Activated gamma-delta T cell treated with Interleukin-2 at 50 U/mL for 16 hours (primary cell): Measurements from ENCODE around the gene PIK3C3.

Experiments
- DNase-seq: peaks from one replicate; pipeline ENCODE4 v3.0.0-alpha.2; 2020

The PIK3C3 gene

DNA sequence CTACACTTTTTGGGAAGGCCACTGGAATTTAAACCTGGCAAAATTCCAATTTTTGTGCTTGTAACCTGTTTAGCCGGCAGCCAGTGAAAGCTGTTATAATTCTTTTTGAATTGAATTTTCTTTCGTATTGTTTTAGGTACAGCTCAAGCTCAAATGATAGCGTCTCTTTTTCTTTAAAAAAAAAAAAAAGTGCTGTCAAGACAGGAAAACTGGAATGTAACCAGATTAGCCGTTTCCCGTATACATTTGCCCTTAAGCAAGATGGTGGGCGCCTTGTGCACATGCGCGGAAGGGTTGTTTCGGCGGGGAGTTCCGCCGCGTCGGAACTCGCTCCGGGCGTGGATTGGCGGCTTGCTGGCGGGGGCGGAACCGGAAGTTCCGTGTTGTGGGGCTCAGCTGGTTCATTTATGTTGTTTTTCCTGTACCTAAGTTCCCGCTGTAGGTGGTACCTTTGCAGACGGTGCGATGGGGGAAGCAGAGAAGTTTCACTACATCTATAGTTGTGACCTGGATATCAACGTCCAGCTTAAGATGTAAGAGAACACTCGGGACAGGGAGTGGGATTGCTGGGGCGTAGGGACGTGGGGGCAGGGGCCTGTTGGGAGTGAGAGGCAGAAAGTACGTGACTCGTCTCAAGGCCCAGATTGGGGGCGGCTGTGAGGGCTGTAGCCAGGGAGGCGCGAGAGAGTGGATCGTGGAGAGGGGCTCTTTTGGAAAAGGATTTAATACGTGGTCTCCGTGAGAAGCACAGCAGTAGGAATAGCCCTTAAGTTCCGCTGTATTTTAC, at the start of gene PIK3C3:
PIK3C3 (plus strand) TSS at position 408 of the 787 bp plus-strand sequence; CDS start at position 466, 58 bp downstream.
- peak; percentile 97 for DNase-seq

DNA sequence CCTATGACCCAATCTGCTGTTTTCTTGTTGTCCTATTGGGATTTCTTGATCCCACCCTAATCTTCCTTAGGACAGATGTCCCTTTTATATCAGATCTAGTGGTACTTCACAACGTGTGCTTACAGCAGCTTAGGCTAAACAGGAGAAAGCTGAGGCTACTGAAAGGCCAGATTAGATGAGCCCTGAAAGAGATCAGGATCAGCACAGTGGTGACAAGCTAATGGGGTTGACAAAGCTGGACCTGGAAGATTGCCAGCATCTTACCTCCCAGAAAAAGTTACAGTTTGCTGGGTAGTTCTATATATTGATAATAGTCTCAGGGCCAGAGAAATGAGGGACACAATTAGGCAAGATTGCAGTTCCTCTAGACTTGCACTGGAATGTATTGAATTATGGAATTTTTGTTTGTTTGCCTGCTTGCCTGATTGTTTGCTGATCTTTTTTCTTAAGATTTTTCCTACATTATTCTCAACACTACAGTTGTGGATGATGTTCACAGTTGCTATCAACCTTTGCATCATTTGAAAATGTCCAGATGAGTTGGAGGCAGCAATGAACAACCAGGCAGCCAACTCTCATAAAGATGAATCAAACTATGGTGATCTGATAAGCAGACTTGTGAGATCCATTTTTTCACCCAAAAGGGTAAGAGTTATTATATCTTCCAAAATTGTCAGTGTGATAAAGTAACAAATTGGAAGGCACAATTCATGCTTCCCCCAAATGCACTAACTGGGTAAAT, 49.1 kb upstream of the PIK3C3 start:
- DNase-seq = no peak

DNA sequence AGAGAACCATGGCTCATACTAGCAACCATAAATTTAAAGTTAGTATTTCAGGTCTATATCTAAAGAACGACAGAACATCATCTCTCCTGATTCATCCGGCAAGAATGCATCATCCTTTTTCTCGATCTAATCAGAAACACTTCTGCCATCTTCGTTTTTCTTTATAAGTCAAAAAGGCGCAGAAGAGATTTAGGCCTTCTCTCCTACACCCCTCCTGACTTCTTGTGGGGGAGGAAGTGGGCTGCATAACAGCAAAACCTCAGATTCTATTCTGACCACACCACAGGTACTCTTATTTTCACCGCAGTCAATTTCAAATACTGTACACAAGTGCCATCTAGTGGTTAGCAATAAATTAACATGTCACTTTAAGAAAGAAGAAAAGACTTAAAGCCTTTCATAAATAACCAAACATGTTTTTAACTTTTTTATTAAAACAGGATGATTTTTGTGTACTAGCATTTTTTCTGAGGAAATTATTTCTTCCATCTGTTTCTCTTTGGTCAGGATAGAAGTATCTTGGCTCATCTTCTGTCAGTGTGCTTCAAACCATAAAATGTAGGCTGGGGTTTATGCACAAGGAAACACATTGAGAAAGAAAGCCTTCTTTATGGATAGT, 48.4 kb upstream of the PIK3C3 start:
- DNase-seq = peak; percentile 11

DNA sequence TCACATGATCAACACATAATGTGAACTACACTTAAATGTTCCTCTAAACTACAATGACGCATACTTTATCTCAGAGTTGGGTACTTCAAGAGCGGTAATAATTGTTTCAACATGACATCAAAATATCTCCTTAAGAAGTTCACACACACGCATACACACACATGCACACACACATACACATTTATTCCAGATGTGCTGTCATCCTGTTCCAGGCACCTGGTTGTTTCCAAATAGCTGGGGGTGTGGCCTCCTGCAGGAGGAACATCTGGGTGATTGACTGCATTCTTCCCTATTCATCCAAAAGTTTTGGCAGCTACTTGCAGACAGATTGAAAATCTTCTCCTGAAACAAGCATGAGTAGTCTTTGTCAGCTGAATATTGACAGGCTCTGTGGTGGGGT, 37.9 kb upstream of the PIK3C3 start:
- no peak for DNase-seq

DNA sequence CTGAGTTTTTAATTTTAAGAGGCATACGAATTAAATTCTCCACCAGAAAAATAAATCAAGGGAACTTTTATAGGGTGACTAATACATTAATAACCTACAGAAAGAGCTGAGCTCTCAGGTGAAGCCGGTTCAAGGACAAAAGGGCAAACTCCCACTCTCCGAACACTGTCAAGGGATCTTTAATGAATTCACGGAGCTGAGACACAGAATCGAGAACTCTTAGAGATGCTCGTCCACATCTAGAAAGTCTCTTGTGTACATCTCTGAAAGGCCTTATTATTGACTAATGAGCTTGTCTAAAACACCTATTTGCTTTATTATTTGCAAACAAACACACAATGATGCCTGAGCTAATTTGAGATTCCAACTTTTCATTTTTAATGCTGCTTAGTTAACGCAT, 33.3 kb upstream of the PIK3C3 start:
- DNase-seq = no peak

DNA sequence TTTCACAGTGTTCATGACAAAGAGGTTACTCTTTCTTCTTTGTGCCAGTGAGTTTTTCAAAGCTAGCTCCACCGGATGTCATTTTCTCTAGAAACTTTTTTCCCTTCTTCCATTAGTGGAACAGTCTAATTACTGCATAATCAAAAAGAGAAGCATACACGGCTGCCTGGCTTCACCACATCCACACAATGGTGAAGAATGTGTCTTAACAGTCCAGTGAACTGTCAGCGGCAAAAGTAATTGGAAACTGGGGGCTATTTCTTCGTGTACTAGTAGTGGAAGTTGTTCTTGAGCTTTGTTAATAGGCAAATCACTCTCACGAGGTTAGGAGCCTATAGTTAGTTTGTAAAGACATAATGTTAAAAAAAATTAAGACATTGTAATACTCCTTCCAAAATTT, 32.9 kb upstream of the PIK3C3 start:
- DNase-seq = no peak

DNA sequence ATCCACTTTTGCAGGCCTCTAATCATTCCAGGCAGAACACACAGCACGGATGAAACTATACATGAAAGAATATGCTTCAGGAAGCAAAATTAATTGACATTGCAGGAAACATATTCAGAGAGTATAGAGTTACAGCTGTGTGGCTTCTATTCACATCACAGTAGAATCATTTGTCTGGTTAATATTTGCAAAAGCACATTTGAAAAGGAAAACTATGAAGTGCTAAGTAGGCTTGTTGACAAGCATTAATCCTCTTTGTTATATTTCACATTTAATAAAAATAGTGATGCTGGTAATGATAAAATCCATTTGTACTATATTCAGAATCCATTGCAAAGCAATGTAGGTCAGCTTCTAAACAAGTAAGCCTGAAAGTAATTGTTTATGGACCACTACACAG, 32.2 kb upstream of the PIK3C3 start:
- no peak for DNase-seq

DNA sequence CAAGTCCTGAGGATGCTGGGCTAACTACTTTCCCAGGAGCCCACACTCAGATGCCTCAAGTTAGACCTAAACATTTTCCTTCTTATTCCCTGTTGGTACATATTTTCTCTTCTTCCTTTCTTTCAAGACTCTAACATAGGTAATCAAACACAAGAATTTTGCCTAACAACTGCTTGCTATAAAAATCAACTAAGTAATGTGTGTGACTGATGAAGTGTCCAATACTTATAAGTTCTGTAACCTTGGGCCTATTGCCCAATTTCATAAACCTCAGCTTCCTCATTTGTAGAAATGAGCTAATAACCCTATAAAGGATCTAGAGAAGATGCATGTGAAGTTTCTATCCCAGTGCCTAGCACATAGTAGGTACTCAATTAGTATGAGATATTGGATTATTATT, 31.6 kb upstream of the PIK3C3 start:
- no peak for DNase-seq

DNA sequence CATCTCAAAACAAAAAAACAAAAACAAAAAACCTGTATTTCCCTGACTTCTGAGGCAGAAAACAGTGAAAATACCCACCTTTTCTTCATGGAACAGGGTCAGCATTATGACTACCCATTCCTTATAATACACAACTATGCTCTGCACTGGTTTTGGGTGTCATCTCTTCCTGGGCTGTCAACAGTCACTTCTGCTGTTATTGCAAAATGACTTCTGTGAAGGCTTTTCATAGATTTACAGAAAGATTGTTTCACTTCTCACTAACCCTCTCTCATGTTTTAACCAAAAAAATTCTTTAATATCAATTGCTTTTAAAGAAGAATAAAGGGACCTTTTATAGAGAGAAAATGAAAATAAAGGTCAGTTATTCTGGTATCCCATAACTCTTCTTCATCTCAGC, 26.5 kb upstream of the PIK3C3 start:
- no peak for DNase-seq

DNA sequence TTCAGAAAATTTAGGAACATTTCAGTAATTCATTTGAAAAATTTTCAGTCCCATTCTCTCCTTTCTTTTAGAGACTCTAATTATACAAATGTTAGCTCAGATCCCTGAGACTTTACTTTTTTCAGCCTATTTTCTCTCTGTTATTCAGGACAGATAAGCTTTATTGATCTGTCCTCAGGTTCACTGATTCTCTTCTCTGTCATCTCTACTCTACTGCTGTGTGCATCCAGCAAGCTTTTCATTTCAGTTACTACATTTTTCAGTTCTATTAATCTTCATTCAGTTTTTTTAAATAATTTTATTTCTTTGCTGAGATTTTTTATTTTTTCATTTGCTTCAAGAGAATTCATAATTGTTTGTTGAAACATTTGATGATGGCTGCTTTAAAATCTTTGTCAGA, 22.1 kb upstream of the PIK3C3 start:
- DNase-seq = no peak

DNA sequence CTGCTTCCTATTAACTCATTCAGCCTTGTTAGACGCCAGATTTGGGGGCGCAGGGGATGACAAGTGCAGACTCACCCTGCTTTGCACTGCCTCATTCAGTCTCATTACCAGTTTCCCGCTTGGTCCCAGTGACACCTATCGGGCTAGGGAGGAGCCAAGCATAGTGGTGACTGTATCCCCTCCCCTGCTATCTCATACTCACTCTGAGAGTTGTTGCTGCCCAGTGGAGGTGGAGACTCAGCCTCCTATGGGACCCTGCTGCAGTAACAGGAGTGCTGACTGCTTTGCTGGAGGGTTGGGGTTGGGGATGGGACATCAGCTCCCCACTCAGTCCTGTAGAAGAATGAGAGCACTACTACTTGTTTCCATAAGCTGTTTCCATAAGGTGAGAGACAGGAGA, 21.3 kb upstream of the PIK3C3 start:
- DNase-seq = no peak

DNA sequence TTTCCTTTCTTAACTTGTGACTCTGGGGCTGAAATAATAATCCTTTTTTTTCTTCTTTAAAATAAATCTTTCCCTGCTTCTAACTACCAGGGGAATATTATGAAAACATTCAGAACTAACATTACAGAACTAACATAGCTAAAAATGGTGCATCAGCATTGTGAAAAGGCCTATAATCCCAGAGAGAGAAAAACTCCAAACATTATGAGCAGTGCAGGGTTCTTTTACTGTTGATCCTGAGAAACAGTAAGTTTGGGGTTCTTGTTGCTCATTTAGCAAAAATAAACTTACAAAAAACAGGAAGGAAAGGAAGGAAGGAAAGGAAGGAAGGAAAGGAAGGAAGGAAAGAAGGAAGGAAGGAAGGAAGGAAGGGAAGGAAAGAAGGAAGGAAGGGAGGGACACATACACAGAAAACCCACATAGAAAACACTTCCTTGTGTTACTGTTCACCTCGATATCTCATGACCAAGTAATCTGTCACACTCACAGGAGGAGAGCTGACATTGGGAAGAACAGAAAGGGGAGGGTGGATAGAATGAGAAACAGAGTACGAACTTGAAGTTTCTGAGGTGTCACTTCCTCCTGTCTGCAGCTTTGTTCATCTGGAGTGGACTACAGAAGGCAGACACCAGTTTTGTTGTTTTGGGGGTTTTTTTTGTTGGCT, 18.4 kb upstream of the PIK3C3 start:
- DNase-seq = no peak

DNA sequence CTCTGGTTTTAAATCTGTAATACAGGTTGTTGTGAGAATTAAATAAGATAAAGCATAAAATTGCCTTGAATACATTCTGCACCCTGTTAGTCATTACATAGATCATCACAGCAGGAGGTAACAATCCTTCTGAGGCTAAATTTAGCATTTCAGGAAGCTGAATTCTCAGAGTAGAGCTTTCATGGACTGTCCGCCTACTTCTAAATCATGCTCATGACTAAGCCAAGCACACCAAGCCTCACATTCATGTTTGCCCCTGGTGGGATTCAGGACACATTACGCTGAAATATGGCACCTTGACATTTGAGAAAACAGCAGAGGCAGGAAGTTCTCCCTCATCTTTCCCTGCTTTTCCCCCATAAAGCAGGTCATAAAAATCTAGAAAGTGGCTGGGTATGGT, 16.6 kb upstream of the PIK3C3 start:
- DNase-seq = no peak

DNA sequence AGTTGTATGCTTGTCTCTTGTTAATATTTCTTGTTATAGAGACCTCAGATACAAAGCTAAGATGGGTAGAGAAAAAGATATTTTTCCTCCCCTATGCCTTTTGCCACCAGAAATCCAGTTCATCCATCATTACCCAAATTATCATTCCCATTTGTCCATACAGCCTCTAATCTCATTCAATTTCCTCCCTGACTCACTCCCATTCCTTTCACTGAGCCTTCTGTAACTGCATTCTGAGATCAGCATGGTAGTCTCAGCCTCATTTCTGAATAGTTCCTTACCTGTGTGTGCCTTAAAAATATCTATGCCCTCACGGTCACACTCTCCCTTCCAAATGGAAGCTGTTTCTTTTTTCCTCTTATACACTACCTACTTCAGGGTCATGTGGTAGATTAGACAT, 15.7 kb upstream of the PIK3C3 start:
- no peak for DNase-seq

DNA sequence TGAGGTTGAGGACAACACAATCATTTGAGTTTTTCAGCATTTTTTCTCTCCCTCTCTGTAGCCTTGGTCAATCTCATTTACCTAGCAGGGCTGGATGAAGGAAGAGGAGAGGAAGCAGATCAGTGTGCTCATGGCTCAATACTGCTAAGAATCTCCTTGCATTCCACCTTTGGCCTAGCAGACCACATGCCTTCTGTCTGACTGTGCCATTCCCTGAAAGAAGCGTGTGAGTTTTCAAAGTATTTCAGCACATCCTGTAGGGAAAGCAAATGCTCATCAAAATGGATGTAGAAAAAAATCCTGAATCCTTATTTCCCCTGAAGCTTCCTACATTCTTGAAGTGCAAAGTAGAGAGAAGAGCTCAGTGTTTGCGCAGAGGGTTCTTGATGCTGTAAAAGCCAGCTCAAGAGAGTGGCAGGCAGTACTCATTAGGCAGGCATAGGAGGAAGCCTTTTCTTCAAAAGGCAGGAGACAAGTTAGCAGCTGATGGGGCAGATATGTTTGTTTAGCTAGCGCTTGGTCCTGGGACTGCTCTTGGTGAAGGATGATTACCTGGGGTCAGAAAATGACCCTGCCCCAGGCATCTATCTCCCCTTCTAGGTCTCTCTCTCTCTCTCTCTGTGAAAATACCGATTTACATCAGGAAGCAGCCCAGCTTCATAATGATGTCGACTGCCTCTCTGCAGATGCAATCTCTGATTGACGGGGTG, 14.4 kb upstream of the PIK3C3 start:
- DNase-seq = no peak

DNA sequence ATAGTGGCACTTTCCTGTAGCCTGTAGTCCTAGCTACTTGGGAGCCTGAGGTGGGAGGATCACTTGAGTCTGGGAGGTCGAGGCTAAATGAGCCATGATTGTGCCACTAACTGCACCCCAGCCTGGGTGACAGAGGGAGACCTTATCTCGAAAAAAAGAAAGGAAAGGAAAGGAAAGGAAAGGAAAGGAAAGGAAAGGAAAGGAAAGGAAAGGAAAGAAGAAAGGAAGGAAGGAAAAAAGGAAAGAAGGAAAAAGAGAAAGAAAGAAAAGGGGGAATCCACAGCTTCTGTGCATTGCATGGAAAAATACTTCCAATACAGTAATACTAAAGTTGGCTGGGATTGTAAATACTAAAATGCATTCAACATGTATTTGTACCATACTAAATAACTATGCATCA, 12.8 kb upstream of the PIK3C3 start:
- DNase-seq = no peak

DNA sequence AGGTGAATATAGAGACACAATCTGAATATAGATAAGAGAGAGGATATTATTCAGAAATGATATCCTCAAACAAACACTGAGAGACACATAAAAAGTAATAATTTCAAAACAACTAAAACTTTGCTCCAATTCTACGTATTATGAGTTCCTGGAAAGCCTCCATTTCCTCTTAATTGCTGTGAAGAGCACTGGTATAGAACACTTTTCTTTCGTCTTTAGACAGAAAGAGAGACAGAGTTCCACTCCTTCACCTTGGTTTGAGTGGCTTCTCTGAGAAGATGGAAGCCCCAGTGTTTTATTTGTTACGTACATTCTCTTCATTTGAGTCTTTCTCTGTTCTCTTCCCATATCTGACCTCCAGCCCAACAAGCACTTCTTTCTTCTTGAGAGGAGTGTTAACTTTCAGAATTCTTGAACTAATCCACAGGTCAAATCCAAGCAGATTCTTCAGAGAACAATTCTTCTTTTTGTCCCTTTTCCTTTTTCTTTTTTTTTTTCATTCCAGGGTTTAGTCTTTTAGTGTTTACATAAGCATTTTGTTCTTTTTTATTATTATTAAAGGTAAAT, 6.4 kb upstream of the PIK3C3 start:
- no peak for DNase-seq

DNA sequence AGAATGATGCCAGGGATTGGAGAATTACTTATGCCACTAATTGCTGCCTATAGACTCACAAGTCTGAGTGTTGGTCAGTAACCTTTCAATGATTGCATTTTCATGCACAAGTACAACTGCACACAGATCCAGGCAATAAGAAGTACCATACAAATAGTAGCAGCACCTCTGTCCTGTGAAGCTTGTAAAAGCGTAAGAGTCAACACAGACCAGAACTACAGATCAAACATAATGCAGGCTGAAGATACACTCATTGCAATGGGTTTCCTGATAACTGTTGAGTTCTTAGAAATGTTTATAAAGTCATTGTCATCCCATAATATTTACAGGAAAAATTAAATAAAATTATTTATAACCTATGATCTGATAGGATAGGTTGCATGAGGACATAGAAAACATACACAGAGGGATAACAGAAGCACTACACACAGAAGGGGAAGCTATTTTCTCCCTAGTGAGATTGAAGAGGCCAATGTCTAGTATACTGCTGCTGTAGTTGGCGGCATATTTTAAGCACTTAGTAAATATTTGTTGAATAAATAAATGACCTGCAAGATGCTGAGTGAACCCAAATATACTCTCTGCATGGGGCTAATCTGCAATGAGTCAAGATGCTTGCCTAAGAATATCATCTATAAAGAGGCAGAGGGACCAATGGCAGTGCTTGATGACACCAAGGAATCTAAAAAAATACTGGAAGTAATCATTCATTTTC, 5.7 kb upstream of the PIK3C3 start:
- no peak for DNase-seq

DNA sequence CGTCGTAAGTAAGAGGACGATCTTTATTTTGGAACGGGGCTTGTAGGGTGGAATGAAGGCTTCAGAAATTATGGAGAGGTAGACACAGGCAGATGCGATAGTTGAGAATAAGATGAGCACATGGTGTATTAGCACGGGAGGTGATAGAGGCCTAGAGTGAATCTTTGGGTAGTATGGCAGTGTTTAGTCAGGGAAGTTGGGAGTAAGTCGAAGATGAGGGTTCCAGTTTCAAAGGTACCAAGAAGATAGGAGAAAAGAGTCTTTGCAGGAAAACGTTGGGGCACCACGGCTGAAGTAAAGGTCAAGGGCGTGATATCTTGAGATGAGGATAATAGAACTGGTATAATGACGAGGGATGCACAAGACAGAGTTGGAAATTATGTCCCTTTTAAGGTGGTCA, 654 bp downstream of the PIK3C3 start:
- no peak for DNase-seq

DNA sequence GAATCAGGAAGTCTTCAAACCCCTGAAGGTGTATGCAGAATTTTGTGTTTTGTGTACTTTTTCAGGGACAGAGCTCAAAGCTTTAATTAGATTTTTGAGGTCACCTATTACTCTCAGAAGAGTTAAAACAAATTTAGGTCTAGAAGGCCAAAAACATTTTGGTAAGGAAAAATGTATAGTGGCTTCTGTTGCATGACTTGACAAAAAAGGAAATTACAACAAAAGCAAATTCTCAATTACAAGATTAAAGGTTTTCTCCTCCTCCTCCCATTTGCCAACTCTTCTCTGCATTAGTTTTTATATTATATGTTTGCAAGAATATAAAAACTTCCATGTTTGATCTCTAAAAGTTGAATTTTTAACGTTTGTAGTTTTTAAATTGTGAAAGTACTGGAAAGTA, 4.0 kb downstream of the PIK3C3 start:
- no peak for DNase-seq

DNA sequence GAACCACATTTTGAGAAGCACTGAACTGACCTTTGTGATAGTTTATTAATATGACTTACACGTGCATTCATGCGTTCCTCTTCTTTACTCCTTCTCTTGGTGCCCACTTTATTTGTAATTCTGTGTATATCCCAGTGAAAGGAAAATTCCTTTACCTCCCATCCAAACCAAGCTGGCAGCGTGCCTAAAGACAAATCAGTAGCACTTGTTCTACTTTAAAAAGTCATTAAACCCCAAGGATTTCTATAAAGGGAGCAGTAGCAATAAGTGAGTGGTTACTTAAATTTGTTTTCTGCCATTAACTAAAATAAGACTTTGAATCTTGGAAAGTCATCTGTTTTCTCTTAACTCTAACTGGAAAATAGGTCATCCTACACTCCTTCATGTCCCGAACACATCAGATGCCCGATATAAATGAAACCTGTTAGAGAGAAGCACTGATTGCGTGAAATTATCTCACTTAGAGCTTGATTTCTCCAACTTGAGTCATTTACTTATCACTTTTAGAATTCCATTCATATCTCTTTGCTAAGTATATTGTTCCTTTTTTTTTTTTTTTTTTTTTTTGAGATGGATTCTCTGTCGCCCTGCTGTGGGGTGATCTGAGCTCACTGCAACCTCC, 10.7 kb downstream of the PIK3C3 start:
- DNase-seq = no peak
